K562 (cell line): ENCODE data around the gene TRIO. TPM values are rescaled to one million over a fixed set of nuclear protein-coding genes. Genes with fewer than 3 reads are reported as not detected.

Experiments
- ATAC-seq: fragments of 200-7000 bp; cut with Tn5 transposase; 3 replicates; pipeline ENCODE4 v1.9.1; 2020; ENCODE audit warnings: moderate library complexity
- BruUV-seq: library from RNA; stranded (reverse); fragments of 400-500 nt; replicated peaks from 2 replicates; lab custom pipeline; 2021; lab: Mats Ljungman, UMichigan
- CTCF ChIA-PET: fragments of 300-600 bp; formaldehyde crosslinking; extraction: SDS; loops from one replicate; lab custom pipeline; 2021; ENCODE audit warnings: low intra/inter-chr PET ratio; lab: Yijun Ruan, JAX
- POLR2A ChIA-PET: fragments of 300-600, 350-650 bp; sonication (Branson Sonifier 250); formaldehyde crosslinking; extraction: SDS; loops from one replicate; lab custom pipeline; 2021; ENCODE audit warnings: antibody characterized with exemption, inconsistent platforms; lab: Yijun Ruan, JAX
- DNase-seq, 4 experiments: peaks; one replicate each; pipeline versions ENCODE4 v3.0.0 to v3.0.0-alpha.2; 2011 to 2018; ENCODE audit warnings: low spot score in 3 of 4, mixed read lengths in 3 of 4; ENCODE audit errors: extremely low read depth in 1 of 4
- FAIRE-seq: peaks from 2 replicates; lab custom pipeline; 2011; peaks lifted over from hg19 to GRCh38; lab: Jason Lieb, UNC
- H2AFZ ChIP-seq: 2 replicates; pipeline ENCODE4 v1.6.0; 2011; ENCODE audit warnings: low read depth, low read length, control low read depth, inconsistent platforms
- H3K27ac ChIP-seq: fragments of 200-600 bp; 3 replicates; pipeline ENCODE4 v1.8.0; 2011; ENCODE audit warnings: low read depth, mild to moderate bottlenecking, control low read depth, inconsistent platforms, low read length, moderate library complexity, mixed read lengths; ENCODE audit errors: extremely low read depth
- H3K27me3 ChIP-seq, 2 experiments: fragments of 300-600 bp in 1 of 2; 2 replicates in 1 of 2; 3 replicates in 1 of 2; pipeline versions ENCODE4 v1.6.0 to v1.8.0; 2011; ENCODE audit warnings: inconsistent platforms in 2 of 2, low read length in 2 of 2, mild to moderate bottlenecking in 1 of 2, mixed read lengths in 1 of 2, moderate library complexity in 1 of 2; ENCODE audit not compliant: control insufficient read depth in 2 of 2, insufficient read depth in 2 of 2
- H3K36me3 ChIP-seq: fragments of 300-600 bp; 3 replicates; pipeline ENCODE4 v1.8.0; 2011; ENCODE audit warnings: mild to moderate bottlenecking, low read length, inconsistent platforms; ENCODE audit not compliant: control insufficient read depth, insufficient read depth
- H3K4me1 ChIP-seq, 2 experiments: fragments of 200-600 bp in 1 of 2; replicated peaks in 1 of 2; 2 replicates in 1 of 2; 3 replicates in 1 of 2; pipeline versions ENCODE4 v1.5.1 to v1.8.0; 2011; ENCODE audit warnings: inconsistent platforms in 2 of 2, low read length in 2 of 2, mild to moderate bottlenecking in 1 of 2, mixed read lengths in 1 of 2, moderate library complexity in 1 of 2; ENCODE audit not compliant: control insufficient read depth in 2 of 2, insufficient read depth in 2 of 2
- H3K4me2 ChIP-seq: 2 replicates; pipeline ENCODE4 v1.6.1; 2011; ENCODE audit warnings: low read length, control low read depth, inconsistent platforms, mixed read lengths; ENCODE audit not compliant: insufficient read depth
- H3K4me3 ChIP-seq: fragments of 200-600 bp; sonication (generic), shearing (Covaris generic); 2 replicates; pipeline ENCODE4 v1.5.1; 2016; ENCODE audit warnings: control low read depth, inconsistent platforms
- H3K79me2 ChIP-seq: fragments of 200-600 bp; 3 replicates; pipeline ENCODE4 v1.8.0; 2011; ENCODE audit warnings: low read length, inconsistent platforms; ENCODE audit not compliant: control insufficient read depth, insufficient read depth
- H3K9ac ChIP-seq, 2 experiments: 2 replicates each; pipeline versions ENCODE4 v1.6.0 to v1.6.1; 2011; ENCODE audit warnings: low read depth in 2 of 2, low read length in 2 of 2, control low read depth in 1 of 2, inconsistent platforms in 1 of 2, mild to moderate bottlenecking in 1 of 2, mixed read lengths in 1 of 2; ENCODE audit not compliant: insufficient read depth in 1 of 2
- H3K9me1 ChIP-seq: one replicate; pipeline ENCODE4 v1.6.0; 2011; ENCODE audit warnings: inconsistent platforms, mild to moderate bottlenecking, low read length, moderate library complexity; ENCODE audit not compliant: control insufficient read depth, insufficient read depth
- H3K9me3 ChIP-seq: replicated peaks from 2 replicates; pipeline ENCODE4 v1.5.1; 2011; ENCODE audit warnings: low read depth, low read length, inconsistent platforms; ENCODE audit not compliant: control insufficient read depth, insufficient read depth
- H4K20me1 ChIP-seq: replicated peaks from 2 replicates; pipeline ENCODE4 v1.6.1; 2011; ENCODE audit warnings: low read length, inconsistent platforms, mixed read lengths; ENCODE audit not compliant: control insufficient read depth, insufficient read depth
- ARID2 ChIP-seq: fragments of 450-650 bp; IDR thresholded peaks from 2 replicates; pipeline ENCODE4 v1.6.1; 2017; ENCODE audit warnings: antibody characterized with exemption, mild to moderate bottlenecking
- ATF1 ChIP-seq, 2 experiments: fragments of 450-650 bp in 1 of 2; IDR thresholded peaks; 2 replicates each; pipeline ENCODE4 v1.6.1; 2016; ENCODE audit warnings: missing compliant biosample characterization in 1 of 2, missing genetic modification characterization in 1 of 2
- CEBPB ChIP-seq: fragments of 450-650 bp; IDR thresholded peaks from 2 replicates; pipeline ENCODE4 v1.6.1; 2016; ENCODE audit warnings: missing genetic modification characterization, missing compliant biosample characterization
- CEBPG ChIP-seq, 3 experiments: fragments of 200-800 bp in 1 of 3; sonication (Bioruptor generic) in 1 of 3; sonication (generic) in 1 of 3; formaldehyde crosslinking in 1 of 3; IDR thresholded peaks in 2 of 3; conservative IDR thresholded peaks in 1 of 3; 2 replicates each; pipeline versions ENCODE4 v1.6.1 to v1.8.0; 2016 to 2022; ENCODE audit warnings: missing compliant biosample characterization in 2 of 3, missing genetic modification characterization in 2 of 3, mild to moderate bottlenecking in 1 of 3, missing genetic modification reagents in 1 of 3
- DACH1 ChIP-seq: fragments of 450-650 bp; IDR thresholded peaks from 2 replicates; pipeline ENCODE4 v1.6.1; 2018; ENCODE audit not compliant: partially characterized antibody
- HCFC1 ChIP-seq: IDR thresholded peaks from 2 replicates; pipeline ENCODE4 v1.6.1; 2012; ENCODE audit warnings: low read depth, low read length, improper control_type of control experiment
- POLR2G ChIP-seq: fragments of 200-400 bp; formaldehyde crosslinking; IDR thresholded peaks from 2 replicates; pipeline ENCODE4 v1.6.1; 2017; ENCODE audit warnings: low read depth, mild to moderate bottlenecking, antibody characterized with exemption, low read length, moderate library complexity
- TFAM ChIP-seq: fragments of 250-450 bp; sonication (Bioruptor Pico); conservative IDR thresholded peaks from 2 replicates; pipeline ENCODE4 v1.5.0; 2021; ENCODE audit warnings: mild to moderate bottlenecking, moderate library complexity
- ZNF408 ChIP-seq: fragments of 250-450 bp; sonication (Bioruptor Pico); IDR thresholded peaks from 2 replicates; pipeline ENCODE4 v1.4.0; 2020; ENCODE audit warnings: low read depth, mild to moderate bottlenecking, moderate library complexity
- WGBS: fragments of 100-300 bp; shearing (Covaris generic); methylation state at CpG from one replicate; pipeline ENCODE4 v1.1.6; 2016; ENCODE audit warnings: low coverage, mixed read lengths; ENCODE audit not compliant: insufficient coverage; ENCODE audit errors: missing lambda C conversion rate; 5-methylcytosine and 5-hydroxymethylcytosine counted together
- in situ Hi-C: fragments of 300-500 bp; cut with MboI; formaldehyde crosslinking; loops from 4 replicates; pipeline ENCODE4 v1.15.0; 2018; ENCODE audit warnings: inconsistent platforms, mixed read lengths
- intact Hi-C: fragments of 100-400 bp; cut with micrococcal nuclease; formaldehyde crosslinking; loops from 2 replicates; pipeline ENCODE4 v1.14.2; 2022
- polyA plus RNA-seq, 8 experiments: library from polyadenylated mRNA; depleted of rRNA in 4 of 8; stranded (reverse) in 5 of 8; unstranded in 3 of 8; fragments of >200 nt; fragmentation: Nextera tagmentation in 2 of 8; fragmentation: Illumina TruSeq in 1 of 8; extraction: Ambion mirVana in 2 of 8; extraction: Trizol in 1 of 8; gene quantifications; 2 replicates each; pipeline versions ENCODE4 v1.2.1 to v1.2.3, GENCODE V29; 2011 to 2014; ENCODE audit warnings: inconsistent platforms in 1 of 8, missing spikeins in 1 of 8
- total RNA-seq, 7 experiments: library from RNA; depleted of rRNA in 6 of 7; stranded (reverse); fragments of >200 nt in 6 of 7; fragmentation: Illumina TruSeq in 2 of 7; extraction: Trizol in 2 of 7; gene quantifications; 2 replicates each; pipeline versions ENCODE4 v1.2.1 to v1.2.3, GENCODE V29; 2011 to 2021; ENCODE audit warnings: low replicate concordance in 1 of 7

TRIO gene
- total and polyA plus RNA-seq, 9 of the 15 experiments (the other 6 are each of a cell fraction or from before 2014, with no cell fraction given) = 0.24 to 5.0 (median 1.1) TPM

DNA sequence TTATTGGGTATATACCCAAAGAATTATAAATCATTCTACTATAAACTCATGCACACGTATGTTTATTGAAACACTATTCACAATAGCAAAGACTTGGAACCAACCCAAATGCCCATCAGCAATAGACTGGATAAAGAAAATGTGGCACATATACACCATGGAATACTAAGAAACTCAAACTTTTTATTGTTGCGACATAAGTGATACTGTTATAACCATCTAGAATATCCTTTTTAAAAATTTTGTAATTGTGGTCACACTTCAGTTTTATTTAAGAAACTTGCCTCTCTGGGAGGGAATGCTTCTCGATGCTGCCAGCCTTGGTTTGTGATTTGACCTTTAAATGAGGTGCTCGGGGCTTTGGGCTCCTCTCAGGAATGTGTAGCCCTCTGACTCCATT, 237.6 kb downstream of the TRIO start:
- 19% methylated on average over 4 of the region's 4 CpGs for WGBS
- no peaks in the 10 kb centered on the region for H3K9me1 ChIP-seq
- no peak overlapping the region for H3K4me3 ChIP-seq
- no peak for TF ChIP-seq ARID2
- TF ChIP-seq DACH1 = no peak
- no peak for TF ChIP-seq ATF1 (CRISPR knock-in tag; IDR thresholded peaks at IDR 0.05)
- no peak for TF ChIP-seq ATF1 (tag; IDR thresholded peaks at IDR 0.05)
- no peak for TF ChIP-seq TFAM
- no peak for TF ChIP-seq CEBPG (CRISPR knock-in tag; IDR thresholded peaks at IDR 0.05)
- TF ChIP-seq CEBPG (tag; conservative IDR thresholded peaks at IDR 0.05 in 1 of 2, IDR thresholded peaks at IDR 0.05 in 1 of 2) = peak in 1 of 2 experiments; percentile 67; a peak in 2 of 4 replicates
- TF ChIP-seq CEBPB (tag) = peak; percentile 87
- no peak for TF ChIP-seq HCFC1
- TF ChIP-seq ZNF408 (CRISPR knock-in tag) = no peak
- no peak for TF ChIP-seq POLR2G
- in situ Hi-C loops = no loop called here
- DNase-seq = no peak
- ATAC-seq = no peak
- BruUV-seq = no TSS peak
- no peak overlapping the region for H2AFZ ChIP-seq
- intact Hi-C loops = no loop called here
- no peaks in the 10 kb centered on the region for H3K36me3 ChIP-seq
- no peaks in the 10 kb centered on the region for H3K9me3 ChIP-seq
- peaks cover 0 to 6% of the 10 kb centered on the region in 2 experiments; a peak in 2 of 5 replicates for H3K4me1 ChIP-seq
- POLR2A ChIA-PET = no interaction called here
- H3K27me3 ChIP-seq = peaks cover 0 to 9% of the 10 kb centered on the region in 2 experiments; a peak in 3 of 5 replicates
- no peak for FAIRE-seq
- no peaks in the 10 kb centered on the region for H4K20me1 ChIP-seq
- CTCF ChIA-PET = no interaction called here
- no peak overlapping the region for H3K9ac ChIP-seq
- H3K79me2 ChIP-seq = no peaks in the 10 kb centered on the region
- no peak overlapping the region for H3K4me2 ChIP-seq
- H3K27ac ChIP-seq = no peak overlapping the region
